Activated T-cell treated with anti-CD3 and anti-CD28 coated beads, Interleukin-2, amount 50 U/mL, for 4 hours (primary cell): ENCODE data around the gene BTBD9. TPM values are rescaled to one million over a fixed set of nuclear protein-coding genes. Genes with fewer than 3 reads are reported as not detected.

ENCODE experiments used
- ATAC-seq, 2 donors: fragments of 200-7000 bp; cut with Tn5 transposase; one replicate each; pipeline ENCODE4 v1.10.0; 2021
- DNase-seq: peaks from one replicate; pipeline ENCODE4 v3.0.0-alpha.2; 2020
- H3K27me3 Mint-ChIP-seq: one replicate; pipeline ENCODE4 v1.8.0; 2021; ENCODE audit warnings: low read depth, mixed read lengths
- H3K36me3 Mint-ChIP-seq: one replicate; pipeline ENCODE4 v1.8.0; 2022; ENCODE audit warnings: mixed read lengths; ENCODE audit not compliant: insufficient read depth
- H3K4me1 Mint-ChIP-seq: one replicate; pipeline ENCODE4 v1.8.0; 2021; ENCODE audit warnings: low read depth, mixed read lengths
- H3K4me3 Mint-ChIP-seq: one replicate; pipeline ENCODE4 v1.8.0; 2021; ENCODE audit warnings: mild to moderate bottlenecking, moderate library complexity, mixed read lengths
- H3K9me3 Mint-ChIP-seq: one replicate; pipeline ENCODE4 v1.8.0; 2021; ENCODE audit warnings: mixed read lengths
- total RNA-seq, 3 donors: library from RNA; stranded (reverse); gene quantifications; one replicate each; pipeline ENCODE4 v1.2.1, GENCODE V29; 2021

The BTBD9 gene
- total RNA-seq, 3 donors from 2014 or later: 13.1 to 22.9 (median 15.5) TPM

DNA sequence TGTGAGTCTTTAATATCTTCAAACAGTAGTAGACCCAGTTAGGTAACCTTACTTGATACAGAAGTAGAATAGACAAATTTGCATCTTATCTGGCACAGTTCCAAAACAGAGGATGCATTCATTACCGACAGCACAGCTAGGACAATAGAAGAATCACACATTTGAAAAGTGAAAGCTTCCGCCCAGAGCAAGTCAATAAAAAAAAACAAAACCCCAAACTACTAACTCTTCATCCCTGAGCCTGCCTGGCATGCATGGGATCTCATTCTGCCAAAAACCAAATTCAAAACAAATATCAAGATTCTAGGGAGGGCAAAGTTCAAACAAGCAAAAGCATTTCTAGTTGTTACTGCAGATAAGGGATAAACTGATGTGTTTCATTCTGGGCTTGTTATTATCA lies 235.4 kb downstream of the BTBD9 start:
- Mint-ChIP-seq H3K4me3 (no peak overlapping the region), H3K36me3 (no peaks in the 10 kb centered on the region), H3K9me3 (no peaks in the 10 kb centered on the region), H3K27me3 (no peaks in the 10 kb centered on the region), H3K4me1 (peaks cover 11% of the 10 kb centered on the region)
- ATAC-seq: no peak
- no peak for DNase-seq

DNA sequence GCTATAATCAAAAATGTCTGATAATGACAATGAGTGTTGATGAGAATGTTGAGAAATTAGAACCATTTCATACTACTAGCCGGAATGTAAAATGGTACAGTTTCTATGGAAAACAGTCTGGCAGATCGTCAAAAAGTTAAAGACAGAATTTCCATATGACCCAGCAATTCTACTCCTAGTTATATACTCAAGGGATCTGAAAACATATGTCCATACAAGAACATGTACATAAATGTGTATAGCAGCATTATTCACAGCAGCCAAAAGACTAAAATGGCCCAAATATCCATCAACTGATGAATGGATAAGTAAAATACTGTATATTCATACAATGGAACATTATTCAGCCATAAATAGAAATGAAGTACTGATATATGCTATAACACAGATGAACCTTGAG lies 236.2 kb downstream of the BTBD9 start:
- Mint-ChIP-seq H3K9me3 (no peaks in the 10 kb centered on the region), H3K27me3 (no peaks in the 10 kb centered on the region), H3K4me3 (no peak overlapping the region), H3K36me3 (no peaks in the 10 kb centered on the region), H3K4me1 (peaks cover 11% of the 10 kb centered on the region)
- ATAC-seq: no peak
- no peak for DNase-seq

DNA sequence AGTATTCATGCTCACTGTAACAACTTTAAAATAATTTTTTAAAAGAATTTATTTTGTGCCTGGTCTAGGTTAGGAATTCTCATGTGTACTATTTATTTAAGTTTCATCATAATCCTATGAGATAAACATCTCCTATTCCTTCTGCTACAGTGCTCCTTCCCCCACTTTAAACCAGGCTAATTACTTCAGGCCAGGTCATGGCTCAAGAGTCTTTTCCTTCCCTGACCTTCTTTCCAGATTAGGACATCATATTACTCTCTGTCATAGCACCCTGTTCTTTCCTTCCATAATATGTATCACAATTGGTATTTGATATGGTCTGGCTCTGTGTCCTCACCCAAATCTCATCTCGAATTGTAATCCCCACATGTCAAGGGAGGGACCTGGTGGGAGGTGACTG lies 239.0 kb downstream of the BTBD9 start:
- DNase-seq (no peak), ATAC-seq (no peak)
- no peaks in the 10 kb centered on the region for H3K9me3 Mint-ChIP-seq
- peaks cover 6% of the 10 kb centered on the region for H3K36me3 Mint-ChIP-seq
- peaks cover 10% of the 10 kb centered on the region for H3K4me1 Mint-ChIP-seq
- no peaks in the 10 kb centered on the region for H3K27me3 Mint-ChIP-seq
- H3K4me3 Mint-ChIP-seq: no peak overlapping the region

DNA sequence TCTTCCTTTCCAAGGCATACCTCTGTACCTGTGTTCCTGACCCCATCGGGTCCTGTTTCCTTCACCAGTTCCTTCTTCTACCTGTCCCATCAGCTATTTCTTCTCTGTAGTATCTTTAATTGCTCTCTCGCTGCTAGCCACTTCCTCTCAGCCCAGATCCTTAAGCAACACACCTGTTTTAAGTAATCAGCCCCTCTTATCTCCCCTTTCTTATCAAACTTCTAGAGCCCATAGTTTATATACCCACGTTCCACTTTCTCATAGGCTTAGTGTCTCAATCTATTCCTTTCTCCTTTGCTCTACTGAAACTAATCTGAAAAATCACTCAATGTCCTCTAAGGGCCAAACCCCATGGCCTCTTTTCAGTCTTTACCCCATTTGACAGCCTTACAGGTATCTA lies 239.6 kb downstream of the BTBD9 start:
- no peak for ATAC-seq
- peaks cover 10% of the 10 kb centered on the region for H3K4me1 Mint-ChIP-seq
- no peaks in the 10 kb centered on the region for H3K27me3 Mint-ChIP-seq
- H3K36me3 Mint-ChIP-seq: peaks cover 6% of the 10 kb centered on the region
- no peak overlapping the region for H3K4me3 Mint-ChIP-seq
- no peak for DNase-seq
- no peaks in the 10 kb centered on the region for H3K9me3 Mint-ChIP-seq

DNA sequence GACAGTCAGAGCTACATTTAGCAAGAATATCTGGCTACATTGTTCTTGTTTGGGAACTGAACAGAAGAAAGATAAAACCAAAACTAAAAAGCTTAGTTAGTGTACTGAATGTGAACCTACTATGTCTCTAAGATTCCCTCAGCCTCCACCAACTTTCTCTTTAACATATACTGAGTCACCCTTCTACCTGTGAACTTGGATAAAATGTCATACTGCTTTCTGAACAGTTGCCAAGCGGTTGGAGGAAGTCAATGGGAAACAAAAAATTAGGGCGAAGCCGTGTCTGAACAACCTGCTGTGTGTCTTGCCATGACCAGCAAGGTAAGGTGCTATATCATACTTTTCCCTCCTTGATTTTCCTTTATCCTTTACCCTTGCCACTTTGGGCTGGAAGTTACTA lies 243.5 kb downstream of the BTBD9 start:
- no peak overlapping the region for H3K4me3 Mint-ChIP-seq
- ATAC-seq: no peak
- no peak for DNase-seq
- H3K4me1 Mint-ChIP-seq: peaks cover under 1% of the 10 kb centered on the region
- no peaks in the 10 kb centered on the region for H3K27me3 Mint-ChIP-seq
- peaks cover 12% of the 10 kb centered on the region for H3K36me3 Mint-ChIP-seq
- no peaks in the 10 kb centered on the region for H3K9me3 Mint-ChIP-seq

DNA sequence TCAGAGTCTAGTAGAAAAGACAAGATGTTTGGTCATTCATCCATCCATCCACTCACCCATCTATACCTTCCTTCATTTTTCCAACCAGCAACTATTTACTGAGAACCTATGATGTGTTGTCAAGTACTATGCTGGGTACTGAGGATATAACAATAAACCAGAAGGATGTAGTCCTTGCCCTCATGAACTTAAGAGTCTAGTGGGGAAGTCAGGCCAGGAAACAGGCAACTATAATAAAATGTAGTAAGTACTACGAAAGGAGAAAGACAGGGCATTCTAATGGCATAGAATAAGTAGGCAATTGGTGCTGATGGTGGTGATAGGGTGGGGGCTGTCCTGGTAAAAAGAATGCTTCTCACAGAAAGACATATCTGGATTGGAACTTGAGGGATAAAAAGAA lies 245.7 kb downstream of the BTBD9 start:
- no peak for DNase-seq
- Mint-ChIP-seq H3K4me1 (peaks cover 4% of the 10 kb centered on the region), H3K36me3 (peaks cover 12% of the 10 kb centered on the region), H3K4me3 (no peak overlapping the region), H3K27me3 (no peaks in the 10 kb centered on the region), H3K9me3 (no peaks in the 10 kb centered on the region)
- ATAC-seq: no peak

DNA sequence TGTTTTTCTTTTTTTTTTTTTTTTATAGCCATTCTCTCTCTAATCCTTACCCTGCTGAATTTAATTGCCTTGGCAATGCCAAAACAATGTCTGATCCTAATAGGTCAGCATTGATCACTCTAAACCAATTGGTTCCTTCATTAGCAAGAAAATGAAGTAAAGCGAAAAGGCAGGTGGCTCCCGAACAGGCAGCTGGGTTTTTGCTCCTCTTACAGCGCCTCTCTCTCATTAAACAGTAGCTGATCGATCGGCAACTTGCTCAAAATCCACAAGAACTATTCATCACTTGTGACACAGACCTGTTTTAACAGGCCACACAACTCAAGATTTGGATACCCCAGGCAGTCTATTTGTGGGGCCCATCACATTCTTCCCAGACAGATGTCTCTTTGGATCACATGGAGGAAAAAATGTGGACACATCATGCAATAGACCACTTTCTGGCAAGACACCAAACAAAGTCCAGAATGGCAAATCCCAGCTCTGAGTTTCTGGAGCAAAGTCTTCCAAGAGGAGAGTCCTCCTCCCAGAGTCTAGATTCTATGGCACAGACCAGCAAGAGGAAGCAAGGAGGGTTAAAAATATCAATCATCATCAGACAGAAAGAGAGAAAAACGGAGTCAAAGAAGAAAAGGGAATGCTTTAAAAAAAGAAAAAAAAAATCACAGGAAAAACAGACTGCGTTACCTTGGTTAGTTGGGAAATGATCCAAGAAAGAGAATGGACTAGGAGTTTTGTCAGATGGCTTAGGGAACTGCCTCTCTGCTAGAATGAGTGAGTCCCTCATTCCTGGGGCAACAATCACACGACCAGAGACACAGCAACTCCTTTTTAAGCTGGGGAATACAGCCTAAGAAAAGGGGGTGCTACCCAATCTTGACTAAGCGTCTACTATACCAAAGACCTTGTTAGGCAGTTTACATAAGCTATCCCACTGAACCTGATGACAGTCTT lies 247.8 kb downstream of the BTBD9 start:
- Mint-ChIP-seq H3K4me3 (no peak overlapping the region), H3K27me3 (no peaks in the 10 kb centered on the region), H3K36me3 (peaks cover 6% of the 10 kb centered on the region), H3K4me1 (peaks cover 4% of the 10 kb centered on the region), H3K9me3 (no peaks in the 10 kb centered on the region)
- ATAC-seq: no peak
- DNase-seq: no peak

DNA sequence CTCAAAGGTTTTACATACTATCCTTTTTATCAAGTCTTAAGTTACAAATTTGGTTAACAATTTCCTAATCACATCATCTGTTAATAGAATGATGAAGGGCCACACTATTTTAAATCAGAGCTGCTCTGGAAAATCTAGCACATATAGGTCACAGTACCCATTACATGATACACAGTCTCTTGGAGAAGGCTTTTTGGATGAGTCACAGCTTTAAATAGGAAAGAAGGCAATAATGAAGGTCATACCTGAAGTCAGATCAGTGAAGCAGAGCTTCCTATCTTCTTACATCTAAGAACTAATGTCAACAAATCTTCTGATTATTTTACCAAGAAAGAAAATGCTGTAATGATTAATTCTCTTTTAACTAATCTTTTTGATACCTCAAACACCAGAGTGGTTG lies 248.5 kb downstream of the BTBD9 start:
- DNase-seq: no peak
- no peaks in the 10 kb centered on the region for H3K9me3 Mint-ChIP-seq

DNA sequence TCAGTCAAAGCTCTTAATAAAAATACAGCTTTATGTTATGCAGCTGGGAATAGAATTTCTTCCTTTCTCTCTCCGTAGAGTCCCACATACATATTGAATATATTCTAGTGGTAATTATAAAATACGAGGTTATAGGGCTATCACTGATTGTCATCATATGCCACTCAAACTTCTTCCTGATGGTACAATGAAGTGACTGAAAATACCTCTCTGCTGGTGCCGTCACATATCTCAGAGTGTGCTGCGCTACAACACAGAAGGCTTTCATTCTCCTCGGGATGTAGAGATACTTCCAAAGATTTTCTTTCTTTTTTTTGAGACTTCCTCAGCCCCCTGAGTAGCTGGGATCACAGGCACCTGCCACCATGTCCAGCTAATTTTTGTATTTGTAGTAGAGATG lies 249.9 kb downstream of the BTBD9 start:
- Mint-ChIP-seq H3K4me3 (no peak overlapping the region), H3K36me3 (peaks cover 5% of the 10 kb centered on the region), H3K4me1 (peaks cover 4% of the 10 kb centered on the region), H3K27me3 (no peaks in the 10 kb centered on the region), H3K9me3 (no peaks in the 10 kb centered on the region)
- DNase-seq (no peak), ATAC-seq (no peak)

More for the DNA sequence above, 248.5 kb downstream of the BTBD9 start:
- Mint-ChIP-seq H3K4me3 (no peak overlapping the region), H3K27me3 (no peaks in the 10 kb centered on the region), H3K4me1 (peaks cover 4% of the 10 kb centered on the region), H3K36me3 (peaks cover 6% of the 10 kb centered on the region)
- ATAC-seq: no peak

DNA sequence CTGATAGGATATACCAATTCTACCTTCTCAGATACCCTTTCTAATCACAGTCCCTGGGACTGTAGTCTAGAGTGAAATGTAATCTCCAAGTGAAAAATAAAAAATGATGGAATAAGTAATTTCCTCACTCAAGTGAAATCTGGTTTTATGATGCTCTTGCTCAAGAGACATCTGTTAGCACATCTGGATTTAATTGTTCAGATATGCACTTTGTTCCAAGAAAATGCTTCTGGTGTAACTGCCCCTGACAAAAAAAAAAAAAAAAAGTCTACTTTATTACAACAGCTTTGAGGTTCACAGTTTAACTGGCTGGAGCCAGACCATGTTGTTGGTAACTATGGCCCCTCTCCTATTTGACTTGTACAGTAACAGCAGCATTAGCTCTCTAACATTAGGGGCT lies 251.8 kb downstream of the BTBD9 start:
- H3K9me3 Mint-ChIP-seq: no peaks in the 10 kb centered on the region
- no peak for ATAC-seq
- peaks cover 4% of the 10 kb centered on the region for H3K4me1 Mint-ChIP-seq
- no peak overlapping the region for H3K4me3 Mint-ChIP-seq
- no peaks in the 10 kb centered on the region for H3K27me3 Mint-ChIP-seq
- peaks cover 3% of the 10 kb centered on the region for H3K36me3 Mint-ChIP-seq
- DNase-seq: no peak

DNA sequence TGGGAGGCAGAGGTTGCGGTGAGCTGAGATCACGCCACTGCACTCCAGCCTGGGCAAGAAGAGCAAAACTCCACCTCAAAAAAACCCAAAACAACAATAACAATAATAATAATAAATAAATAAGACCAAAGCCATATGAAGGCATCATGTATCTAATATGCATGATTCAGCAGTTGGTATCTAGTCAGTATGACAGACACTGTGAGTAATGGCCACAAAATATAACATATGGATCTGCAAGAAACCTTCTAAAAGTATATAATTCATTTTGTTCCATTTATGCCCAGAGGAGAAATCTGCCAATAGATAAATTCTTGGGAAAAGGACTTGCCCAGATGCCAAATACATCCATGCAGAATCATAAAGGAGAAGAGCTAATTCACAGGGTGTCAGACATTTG lies 252.3 kb downstream of the BTBD9 start:
- no peak for DNase-seq
- no peak overlapping the region for H3K4me3 Mint-ChIP-seq
- peaks cover 3% of the 10 kb centered on the region for H3K36me3 Mint-ChIP-seq
- H3K9me3 Mint-ChIP-seq: no peaks in the 10 kb centered on the region
- no peak for ATAC-seq
- peaks cover 4% of the 10 kb centered on the region for H3K4me1 Mint-ChIP-seq
- no peaks in the 10 kb centered on the region for H3K27me3 Mint-ChIP-seq

DNA sequence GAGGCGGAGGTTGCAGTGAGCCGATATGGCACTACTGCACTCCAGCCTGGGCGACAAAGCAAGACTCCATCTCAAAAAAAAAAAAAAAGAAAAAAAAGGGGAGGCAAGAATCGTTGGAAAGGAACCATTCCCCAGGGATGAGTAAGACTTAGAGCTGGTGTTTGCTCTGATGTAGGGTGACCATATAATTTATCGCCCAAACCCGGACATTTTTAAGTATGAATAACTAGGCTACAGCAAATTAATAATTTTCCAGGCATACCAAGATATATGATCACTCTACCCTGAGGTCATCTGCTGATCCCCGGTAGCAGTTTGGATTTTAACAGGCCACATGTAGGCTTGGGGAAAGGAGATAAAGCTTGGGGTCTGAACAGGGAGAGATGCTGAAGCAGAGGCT lies 260.9 kb downstream of the BTBD9 start:
- Mint-ChIP-seq H3K9me3 (no peaks in the 10 kb centered on the region), H3K4me1 (no peaks in the 10 kb centered on the region), H3K4me3 (no peak overlapping the region), H3K27me3 (no peaks in the 10 kb centered on the region), H3K36me3 (peaks cover 2% of the 10 kb centered on the region)
- ATAC-seq: no peak
- no peak for DNase-seq

DNA sequence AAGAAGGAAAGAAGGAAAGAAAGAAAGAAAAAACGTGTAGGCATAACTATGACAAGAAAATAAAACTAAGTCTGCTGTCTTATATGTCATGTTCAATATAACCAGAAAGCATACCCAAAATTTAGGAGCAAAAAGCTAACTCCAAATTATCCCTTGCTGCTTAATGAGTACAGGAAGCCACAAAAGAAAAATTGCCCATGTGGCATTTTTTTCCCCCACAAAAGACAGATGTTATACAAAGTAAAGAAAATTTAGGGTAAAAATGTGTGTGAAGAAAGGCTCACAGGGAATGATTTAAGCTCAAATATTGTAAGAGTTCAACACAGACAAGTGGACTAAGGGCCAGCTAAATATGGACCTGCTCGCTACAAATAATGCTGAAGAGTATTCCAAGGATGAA lies 263.8 kb downstream of the BTBD9 start:
- Mint-ChIP-seq H3K4me1 (no peaks in the 10 kb centered on the region), H3K9me3 (no peaks in the 10 kb centered on the region), H3K27me3 (no peaks in the 10 kb centered on the region), H3K4me3 (no peak overlapping the region), H3K36me3 (peaks cover 2% of the 10 kb centered on the region)
- DNase-seq (no peak), ATAC-seq (no peak)

DNA sequence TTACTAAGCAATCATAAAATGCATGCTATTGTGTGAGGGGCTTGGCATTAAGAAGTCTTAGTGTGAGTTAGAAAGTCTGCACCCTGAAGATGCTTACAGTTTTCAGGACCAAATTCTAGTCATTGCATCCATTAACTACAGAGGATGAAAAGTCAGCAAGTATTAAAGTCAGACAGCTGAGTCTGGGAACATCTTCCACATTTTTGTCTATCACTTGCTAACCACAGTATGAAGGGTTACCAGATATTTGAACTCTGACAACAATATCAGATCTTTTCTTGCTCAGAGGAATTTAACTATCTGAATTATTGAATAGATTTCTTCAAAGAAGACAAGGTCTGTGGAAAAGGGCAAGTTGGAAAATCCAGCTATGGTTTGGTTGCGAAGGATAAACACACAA lies 264.4 kb downstream of the BTBD9 start:
- no peaks in the 10 kb centered on the region for H3K4me1 Mint-ChIP-seq
- ATAC-seq (no peak), DNase-seq (no peak)
- peaks cover 2% of the 10 kb centered on the region for H3K36me3 Mint-ChIP-seq
- no peak overlapping the region for H3K4me3 Mint-ChIP-seq
- no peaks in the 10 kb centered on the region for H3K27me3 Mint-ChIP-seq
- no peaks in the 10 kb centered on the region for H3K9me3 Mint-ChIP-seq

DNA sequence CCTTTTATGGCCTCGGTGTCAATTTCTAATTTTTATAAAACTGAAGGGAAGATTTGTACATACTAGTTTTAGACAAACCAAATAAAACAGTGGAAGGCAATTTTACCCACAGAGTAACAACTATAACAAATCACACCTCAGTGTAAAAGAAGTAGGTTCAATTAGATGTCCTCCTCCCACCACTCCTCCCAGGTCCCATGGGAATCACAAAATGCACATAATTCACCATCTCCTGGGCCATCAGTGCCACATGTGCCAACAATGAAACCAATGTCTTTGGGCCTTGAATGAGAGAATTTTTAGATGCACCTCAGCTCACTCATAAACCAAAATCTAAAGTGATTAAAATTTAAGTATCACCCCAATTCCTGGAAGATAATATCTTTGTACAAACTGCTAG lies 267.8 kb downstream of the BTBD9 start:
- H3K4me1 Mint-ChIP-seq: peaks cover 2% of the 10 kb centered on the region
- ATAC-seq: no peak
- no peaks in the 10 kb centered on the region for H3K27me3 Mint-ChIP-seq
- H3K9me3 Mint-ChIP-seq: no peaks in the 10 kb centered on the region
- H3K4me3 Mint-ChIP-seq: no peak overlapping the region
- DNase-seq: no peak
- H3K36me3 Mint-ChIP-seq: peaks cover 7% of the 10 kb centered on the region
